HepG2 (cell line): Measurements from ENCODE around the gene STK39. TPM values are rescaled to one million over a fixed set of nuclear protein-coding genes. Genes with fewer than 3 reads are reported as not detected.

Experiments
- ATAC-seq: fragments of 200-7000 bp; cut with Tn5 transposase; 3 replicates; pipeline ENCODE4 v1.9.1; 2020; ENCODE audit warnings: mild to moderate bottlenecking, moderate library complexity
- BruUV-seq: library from RNA; stranded (reverse); fragments of 400-500 nt; replicated peaks from 2 replicates; lab custom pipeline; 2021; lab: Mats Ljungman, UMichigan
- CTCF ChIA-PET: fragments of 300-600 bp; formaldehyde crosslinking; extraction: SDS; loops from one replicate; lab custom pipeline; 2021; ENCODE audit warnings: low total read pairs, inconsistent platforms, low intra/inter-chr PET ratio; lab: Yijun Ruan, JAX
- POLR2A ChIA-PET: fragments of 350-600 bp; sonication (Branson Sonifier 250); formaldehyde crosslinking; loops from one replicate; lab custom pipeline; 2020; ENCODE audit warnings: antibody characterized with exemption, inconsistent platforms; lab: Yijun Ruan, JAX
- DNase-seq: peaks from one replicate; pipeline ENCODE4 v3.0.0-alpha.2; 2015; ENCODE audit warnings: low spot score
- FAIRE-seq: peaks from 3 replicates; lab custom pipeline; 2011; peaks lifted over from hg19 to GRCh38; lab: Jason Lieb, UNC
- H2AFZ ChIP-seq: one replicate; pipeline ENCODE4 v1.6.1; 2011; ENCODE audit warnings: low read length, inconsistent platforms
- H3K27ac ChIP-seq: fragments of 300-600 bp; 3 replicates; pipeline ENCODE4 v1.8.0; 2011; ENCODE audit warnings: mixed run types, mild to moderate bottlenecking, mixed read lengths, low read length, inconsistent platforms; ENCODE audit not compliant: insufficient read depth; ENCODE audit errors: extremely low read length
- H3K27me3 ChIP-seq, 2 experiments: fragments of 200-600 bp in 1 of 2; 2 replicates in 1 of 2; 3 replicates in 1 of 2; pipeline versions ENCODE4 v1.6.0 to v1.8.0; 2011; ENCODE audit warnings: low read length in 2 of 2, mild to moderate bottlenecking in 2 of 2, moderate library complexity in 2 of 2, inconsistent platforms in 1 of 2; ENCODE audit not compliant: insufficient read depth in 2 of 2, control insufficient read depth in 1 of 2
- H3K36me3 ChIP-seq, 2 experiments: fragments of 200-600 bp in 1 of 2; replicated peaks in 1 of 2; 2 replicates in 1 of 2; 3 replicates in 1 of 2; pipeline versions ENCODE4 v1.5.1 to v1.8.0; 2011; ENCODE audit warnings: low read length in 2 of 2, inconsistent platforms in 1 of 2; ENCODE audit not compliant: insufficient read depth in 2 of 2, control insufficient read depth in 1 of 2
- H3K4me1 ChIP-seq: 2 replicates; pipeline ENCODE4 v1.5.1; 2012; ENCODE audit warnings: low read length, inconsistent platforms; ENCODE audit not compliant: insufficient read depth
- H3K4me2 ChIP-seq: 2 replicates; pipeline ENCODE4 v1.6.0; 2011; ENCODE audit warnings: low read depth, low read length, inconsistent platforms
- H3K4me3 ChIP-seq, 3 experiments: fragments of 200-600 bp in 1 of 3; sonication (generic), shearing (Covaris generic) in 1 of 3; replicated peaks in 1 of 3; 2 replicates each; pipeline ENCODE4 v1.5.1; 2011 to 2016; ENCODE audit warnings: low read length in 3 of 3, inconsistent platforms in 2 of 3, low read depth in 2 of 3, mild to moderate bottlenecking in 2 of 3, control low read depth in 1 of 3, mixed read lengths in 1 of 3; ENCODE audit not compliant: insufficient read depth in 1 of 3
- H3K79me2 ChIP-seq: one replicate; pipeline ENCODE4 v1.6.1; 2011; ENCODE audit warnings: low read length, inconsistent platforms; ENCODE audit not compliant: insufficient read depth
- H3K9ac ChIP-seq: 2 replicates; pipeline ENCODE4 v1.6.0; 2011; ENCODE audit warnings: mild to moderate bottlenecking, low read depth, low read length, inconsistent platforms; ENCODE audit not compliant: insufficient read depth
- H3K9me3 ChIP-seq: 2 replicates; pipeline ENCODE4 v1.5.1; 2012; ENCODE audit warnings: mild to moderate bottlenecking, low read length
- H4K20me1 ChIP-seq: 2 replicates; pipeline ENCODE4 v1.6.0; 2011; ENCODE audit warnings: inconsistent platforms, mild to moderate bottlenecking, low read length, moderate library complexity; ENCODE audit not compliant: insufficient read depth
- BATF2 ChIP-seq: sonication (generic); formaldehyde crosslinking; IDR thresholded peaks from 2 replicates; pipeline ENCODE4 v1.8.0; 2022; ENCODE audit warnings: mild to moderate bottlenecking, missing genetic modification reagents, moderate library complexity
- DNMT1 ChIP-seq: sonication (generic); formaldehyde crosslinking; IDR thresholded peaks from 2 replicates; pipeline ENCODE4 v1.5.1; 2020; ENCODE audit warnings: mild to moderate bottlenecking, missing genetic modification reagents
- MAFF ChIP-seq: IDR thresholded peaks from 2 replicates; pipeline ENCODE4 v1.6.1; 2011; ENCODE audit warnings: low read depth, low read length, improper control_type of control experiment
- MYNN ChIP-seq: sonication (generic); formaldehyde crosslinking; IDR thresholded peaks from 2 replicates; pipeline ENCODE4 v1.4.0; 2020; ENCODE audit warnings: mild to moderate bottlenecking, low read depth, missing genetic modification reagents
- REXO4 ChIP-seq: sonication (generic); formaldehyde crosslinking; IDR thresholded peaks from 2 replicates; pipeline ENCODE4 v1.8.0; 2022; ENCODE audit warnings: missing genetic modification reagents, mild to moderate bottlenecking, borderline replicate concordance
- RORA ChIP-seq: sonication (generic); formaldehyde crosslinking; IDR thresholded peaks from 2 replicates; pipeline ENCODE4 v1.5.0; 2020; ENCODE audit warnings: mild to moderate bottlenecking, missing genetic modification reagents, moderate library complexity
- THAP9 ChIP-seq: sonication (generic); formaldehyde crosslinking; IDR thresholded peaks from 2 replicates; pipeline ENCODE4; 2020; ENCODE audit warnings: missing genetic modification reagents, mild to moderate bottlenecking, borderline replicate concordance
- ZMYM3 ChIP-seq: sonication (generic); formaldehyde crosslinking; IDR thresholded peaks from 2 replicates; pipeline ENCODE4 v1.5.1; 2020; ENCODE audit warnings: mild to moderate bottlenecking, missing genetic modification reagents
- ZNF333 ChIP-seq: sonication (generic); formaldehyde crosslinking; IDR thresholded peaks from 2 replicates; pipeline ENCODE4 v1.4.0; 2020; ENCODE audit warnings: mild to moderate bottlenecking, missing genetic modification reagents, borderline replicate concordance
- ZNF740 ChIP-seq: sonication (generic); formaldehyde crosslinking; IDR thresholded peaks from 2 replicates; pipeline ENCODE4 v1.4.0; 2020; ENCODE audit warnings: missing genetic modification reagents
- ZSCAN20 ChIP-seq: sonication (generic); formaldehyde crosslinking; IDR thresholded peaks from 2 replicates; pipeline ENCODE4 v1.4.0; 2020; ENCODE audit warnings: missing genetic modification reagents, mild to moderate bottlenecking, borderline replicate concordance
- WGBS: methylation state at CpG from one replicate; pipeline ENCODE4 v1.1.6; 2017; ENCODE audit warnings: low lambda C conversion rate; 5-methylcytosine and 5-hydroxymethylcytosine counted together
- in situ Hi-C: cut with HindIII; loops from 2 replicates; pipeline ENCODE4 v1.10.0; 2017; ENCODE audit warnings: low pct_unique_long_range_greater_than_20kb; ENCODE audit not compliant: extremely low pct_ligation_motif_present
- intact Hi-C: fragments of 100-400 bp; cut with micrococcal nuclease; formaldehyde crosslinking; loops from one replicate; pipeline ENCODE4 v1.10.0; 2022; ENCODE audit not compliant: unreplicated experiment
- polyA plus RNA-seq, 8 experiments: library from polyadenylated mRNA; depleted of rRNA in 3 of 8; stranded (reverse) in 7 of 8; unstranded in 1 of 8; fragments of >200 nt; fragmentation: Illumina TruSeq in 4 of 8; extraction: Trizol in 4 of 8; gene quantifications; 2 replicates each; pipeline versions ENCODE4 v1.2.1 to v1.2.3, GENCODE V29; 2011 to 2016; ENCODE audit warnings: low read depth in 4 of 8, missing spikeins in 1 of 8, mixed read lengths in 1 of 8; ENCODE audit not compliant: insufficient read depth in 1 of 8
- total RNA-seq, 5 experiments: library from RNA; depleted of rRNA; stranded (reverse); fragments of >200 nt; fragmentation: Illumina TruSeq; extraction: Trizol; gene quantifications; 2 replicates each; pipeline ENCODE4 v1.2.3, GENCODE V29; 2016; ENCODE audit warnings: low read depth in 1 of 5
- TF ChIP-seq, protein P1 (sequence below): sonication (generic); formaldehyde crosslinking; IDR thresholded peaks from 2 replicates; pipeline ENCODE4 v1.5.0; 2020; ENCODE audit warnings: mild to moderate bottlenecking, missing genetic modification reagents

Gene STK39
- total and polyA plus RNA-seq, 2 of the 13 experiments (the other 11 are each of a cell fraction or from before 2014, with no cell fraction given): 27.3 to 38.4 TPM

- no peak for TF ChIP-seq BATF2 (CRISPR knock-in tag)
- no peak for TF ChIP-seq MYNN (CRISPR knock-in tag)
- TF ChIP-seq, protein P1, sequence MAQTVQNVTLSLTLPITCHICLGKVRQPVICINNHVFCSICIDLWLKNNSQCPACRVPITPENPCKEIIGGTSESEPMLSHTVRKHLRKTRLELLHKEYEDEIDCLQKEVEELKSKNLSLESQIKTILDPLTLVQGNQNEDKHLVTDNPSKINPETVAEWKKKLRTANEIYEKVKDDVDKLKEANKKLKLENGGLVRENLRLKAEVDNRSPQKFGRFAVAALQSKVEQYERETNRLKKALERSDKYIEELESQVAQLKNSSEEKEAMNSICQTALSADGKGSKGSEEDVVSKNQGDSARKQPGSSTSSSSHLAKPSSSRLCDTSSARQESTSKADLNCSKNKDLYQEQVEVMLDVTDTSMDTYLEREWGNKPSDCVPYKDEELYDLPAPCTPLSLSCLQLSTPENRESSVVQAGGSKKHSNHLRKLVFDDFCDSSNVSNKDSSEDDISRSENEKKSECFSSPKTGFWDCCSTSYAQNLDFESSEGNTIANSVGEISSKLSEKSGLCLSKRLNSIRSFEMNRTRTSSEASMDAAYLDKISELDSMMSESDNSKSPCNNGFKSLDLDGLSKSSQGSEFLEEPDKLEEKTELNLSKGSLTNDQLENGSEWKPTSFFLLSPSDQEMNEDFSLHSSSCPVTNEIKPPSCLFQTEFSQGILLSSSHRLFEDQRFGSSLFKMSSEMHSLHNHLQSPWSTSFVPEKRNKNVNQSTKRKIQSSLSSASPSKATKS (CRISPR knock-in tag): no peak
- no peak for TF ChIP-seq MAFF
Measured at GRCh38 chr2:168064011-168064998, 183.1 kb downstream of the STK39 start (continued).

DNA sequence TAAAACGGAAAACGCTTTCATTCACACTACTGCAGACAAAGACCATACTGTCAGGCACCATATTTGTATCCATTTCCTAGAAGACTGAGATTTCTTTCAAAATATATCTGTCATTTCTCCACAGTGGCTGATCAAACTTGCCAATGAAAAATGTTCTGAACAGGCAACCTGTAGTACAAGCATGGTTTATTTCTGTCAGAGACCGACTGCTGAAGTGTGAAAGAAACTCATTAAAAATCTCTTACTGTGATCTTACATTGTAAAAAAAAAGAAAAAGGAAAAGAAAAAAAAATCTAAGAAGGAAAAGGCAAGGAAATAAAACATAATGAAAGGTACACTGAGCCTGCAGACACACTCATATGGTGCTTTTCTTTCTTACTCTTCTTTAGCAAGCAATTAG is 184.5 kb downstream of the STK39 start:
- Histone ChIP-seq H3K79me2 (no peaks in the 10 kb centered on the region), H3K4me3 (no peak overlapping the region), H3K4me2 (no peak overlapping the region), H3K27me3 (no peaks in the 10 kb centered on the region)
- ChIA-PET POLR2A (no interaction called here), CTCF (no interaction called here)
- FAIRE-seq (no peak), ATAC-seq (no peak)
- TF ChIP-seq ZSCAN20 (CRISPR knock-in tag): no peak
- no peak for TF ChIP-seq DNMT1 (CRISPR knock-in tag)
- TF ChIP-seq THAP9 (CRISPR knock-in tag): no peak
- TF ChIP-seq RORA (CRISPR knock-in tag): no peak
- no peak for TF ChIP-seq ZNF333
- TF ChIP-seq REXO4 (CRISPR knock-in tag): no peak
- no peak for TF ChIP-seq ZNF740
- TF ChIP-seq ZMYM3 (CRISPR knock-in tag): no peak
- TF ChIP-seq, all 625 proteins: peak for 0
- Histone ChIP-seq H3K9me3 (no peaks in the 10 kb centered on the region), H3K4me1 (peaks cover 14% of the 10 kb centered on the region; the same call in 1 of the 2 replicates), H2AFZ (no peak overlapping the region), H3K9ac (no peak overlapping the region), H4K20me1 (no peaks in the 10 kb centered on the region), H3K27ac (no peak overlapping the region), H3K36me3 (peaks cover 10 to 50% of the 10 kb centered on the region in 2 experiments; a peak in 4 of 5 replicates)
- intact Hi-C loops (no loop called here), in situ Hi-C loops (no loop called here)
- no peak for DNase-seq
- WGBS: 94% methylated on average over 3 of the region's 3 CpGs
- no TSS peak for BruUV-seq
